Brain microvascular endothelial cell (primary cell): ENCODE measurements around the gene TECTA.
A peak's percentile ranks its signal among the peaks of the same experiment; 100 is the strongest.
"Not testable (repeated sequence)": the region's sequence is repeated elsewhere in the genome, so short reads cannot be mapped to it uniquely, and the experiment has no call there.

Source experiments
- DNase-seq: peaks from one replicate; pipeline ENCODE4 v3.0.0-alpha.2; 2020
- H3K27ac ChIP-seq: fragments of 250-450 bp; sonication (Bioruptor Pico); 2 replicates; pipeline ENCODE4 v1.5.1; 2020; ENCODE audit warnings: mild to moderate bottlenecking, moderate library complexity
- H3K27me3 ChIP-seq: fragments of 250-450 bp; sonication (Bioruptor Pico); replicated peaks from 2 replicates; pipeline ENCODE4 v1.5.1; 2020; ENCODE audit warnings: mild to moderate bottlenecking
- H3K36me3 ChIP-seq: fragments of 250-450 bp; sonication (Bioruptor Pico); replicated peaks from 2 replicates; pipeline ENCODE4 v1.5.1; 2020; ENCODE audit warnings: mild to moderate bottlenecking
- H3K4me3 ChIP-seq: 2 replicates; pipeline ENCODE4 v1.5.1; 2011; ENCODE audit warnings: low read depth, mild to moderate bottlenecking, control low read depth, low read length, moderate library complexity
- in situ Hi-C: cut with HindIII; loops from 2 replicates; pipeline ENCODE4 v1.10.0; 2017; ENCODE audit warnings: low sequenced_read_pairs, low pct_ligation_motif_present
- TF ChIP-seq, protein P1 (sequence below): IDR thresholded peaks from 2 replicates; pipeline ENCODE4 v1.5.1; 2011; ENCODE audit warnings: low read depth, mild to moderate bottlenecking, moderate library complexity, low read length, control low read depth, inconsistent platforms; ENCODE audit errors: missing control alignments

TECTA gene

GRCh38 chr11:121235057-121235456, 134.0 kb downstream of the TECTA start:
- in situ Hi-C loops = no loop called here
- TF ChIP-seq, protein P1, sequence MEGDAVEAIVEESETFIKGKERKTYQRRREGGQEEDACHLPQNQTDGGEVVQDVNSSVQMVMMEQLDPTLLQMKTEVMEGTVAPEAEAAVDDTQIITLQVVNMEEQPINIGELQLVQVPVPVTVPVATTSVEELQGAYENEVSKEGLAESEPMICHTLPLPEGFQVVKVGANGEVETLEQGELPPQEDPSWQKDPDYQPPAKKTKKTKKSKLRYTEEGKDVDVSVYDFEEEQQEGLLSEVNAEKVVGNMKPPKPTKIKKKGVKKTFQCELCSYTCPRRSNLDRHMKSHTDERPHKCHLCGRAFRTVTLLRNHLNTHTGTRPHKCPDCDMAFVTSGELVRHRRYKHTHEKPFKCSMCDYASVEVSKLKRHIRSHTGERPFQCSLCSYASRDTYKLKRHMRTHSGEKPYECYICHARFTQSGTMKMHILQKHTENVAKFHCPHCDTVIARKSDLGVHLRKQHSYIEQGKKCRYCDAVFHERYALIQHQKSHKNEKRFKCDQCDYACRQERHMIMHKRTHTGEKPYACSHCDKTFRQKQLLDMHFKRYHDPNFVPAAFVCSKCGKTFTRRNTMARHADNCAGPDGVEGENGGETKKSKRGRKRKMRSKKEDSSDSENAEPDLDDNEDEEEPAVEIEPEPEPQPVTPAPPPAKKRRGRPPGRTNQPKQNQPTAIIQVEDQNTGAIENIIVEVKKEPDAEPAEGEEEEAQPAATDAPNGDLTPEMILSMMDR = no peak
- Histone ChIP-seq H3K4me3 (no peak overlapping the region), H3K27ac (no peak overlapping the region), H3K27me3 (no peaks in the 10 kb centered on the region), H3K36me3 (no peaks in the 10 kb centered on the region)
- no peak for DNase-seq

DNA sequence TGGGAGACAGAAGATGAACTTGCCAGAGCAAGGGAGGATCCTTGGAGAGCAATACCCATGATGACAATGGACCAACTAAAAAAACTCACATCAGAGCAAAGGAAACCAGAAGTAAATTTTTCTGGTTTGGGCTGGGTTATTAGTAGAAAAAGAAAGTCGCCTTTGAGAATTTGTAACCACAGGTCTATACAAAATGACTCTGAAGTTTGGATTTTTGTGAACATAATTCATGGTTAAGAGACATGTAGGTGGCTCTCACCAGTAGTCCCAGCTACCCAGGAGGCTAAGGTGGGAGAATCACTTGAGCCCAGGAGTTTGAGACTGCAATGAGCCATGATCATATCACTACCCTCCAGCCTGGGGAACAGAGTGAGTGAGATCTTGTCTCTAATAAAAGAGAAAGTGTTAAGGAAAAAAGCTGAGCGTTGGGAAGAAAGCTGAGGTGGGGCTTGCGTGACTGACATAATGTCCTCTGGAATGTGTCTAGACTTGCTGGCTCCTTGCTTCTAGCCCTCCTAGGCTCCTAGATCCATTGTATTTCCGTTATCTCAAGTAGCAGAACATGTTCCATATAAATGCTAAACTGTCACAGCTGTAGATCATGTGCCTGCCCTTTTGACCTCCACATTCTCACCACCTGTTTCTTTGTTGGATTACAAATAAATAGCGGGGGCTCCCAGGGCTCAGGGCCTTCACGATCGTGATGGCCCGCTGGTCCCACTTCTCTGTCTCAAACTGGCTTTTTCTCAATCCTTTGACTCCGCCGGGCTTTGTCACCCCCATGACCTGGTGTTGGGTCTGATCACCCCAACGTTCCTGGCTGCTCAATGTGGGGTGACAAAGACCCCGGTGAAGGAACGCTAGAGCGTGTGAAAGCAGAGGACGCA, 135.3 kb downstream of the TECTA start:
- TF ChIP-seq, protein P1 = no peak
- H3K4me3 ChIP-seq = no peak overlapping the region
- H3K27me3 ChIP-seq = no peaks in the 10 kb centered on the region
- DNase-seq = peak; percentile 55
- H3K27ac ChIP-seq = peak overlapping the region; percentile 41
- no peaks in the 10 kb centered on the region for H3K36me3 ChIP-seq
- in situ Hi-C loops = no loop called here

- H3K4me3 ChIP-seq, in situ Hi-C loops, H3K27me3 ChIP-seq, H3K27ac ChIP-seq, DNase-seq, H3K36me3 ChIP-seq: not testable (repeated sequence)
Observed at GRCh38 chr11:121237247-121237646, 136.2 kb downstream of the TECTA start.

DNA sequence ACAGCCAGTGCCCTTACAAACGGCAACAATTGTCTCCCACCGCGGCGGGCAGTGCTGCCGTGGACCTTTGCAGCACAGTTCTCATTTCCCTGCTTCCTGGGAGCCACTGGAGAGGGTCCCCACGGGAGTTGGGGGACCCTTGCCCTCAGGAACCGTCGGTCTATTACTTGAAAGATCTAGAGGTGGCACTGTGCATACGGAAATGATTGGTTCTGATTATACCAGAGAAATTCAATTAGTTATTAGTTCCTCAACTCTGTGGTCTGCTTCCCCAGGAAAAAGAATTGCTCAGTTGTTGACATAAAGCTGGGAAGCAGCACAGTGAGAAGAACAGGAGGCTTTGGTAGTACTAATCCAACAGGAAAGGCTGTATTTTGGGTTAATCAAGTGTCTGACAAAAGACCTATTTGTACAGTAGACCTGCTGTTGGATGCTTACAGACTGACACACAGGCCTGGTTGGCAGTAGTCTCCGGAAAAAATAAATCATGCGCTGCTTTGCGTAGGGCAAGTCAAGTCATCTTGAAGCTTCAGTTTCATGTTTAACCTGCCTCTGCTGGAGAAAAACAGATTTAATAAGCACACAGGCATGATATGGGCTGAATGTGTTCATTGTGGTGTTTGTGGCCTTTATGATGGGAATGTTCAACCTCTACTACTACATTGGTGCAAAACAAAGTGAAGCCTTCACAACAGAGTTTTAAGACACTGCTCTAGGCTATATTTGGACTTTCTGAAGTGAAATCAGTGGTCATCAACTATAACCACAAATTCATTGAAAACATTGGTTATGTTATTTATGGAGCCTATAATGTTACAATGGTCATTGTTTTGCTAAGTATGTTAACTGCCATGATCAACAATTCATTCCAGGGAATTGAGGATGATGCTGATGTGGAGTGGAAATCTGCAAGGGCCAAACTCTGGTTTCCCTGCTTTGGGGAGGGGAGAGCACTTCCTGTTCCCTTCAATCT, 136.9 kb downstream of the TECTA start:
- Histone ChIP-seq H3K27me3 (no peaks in the 10 kb centered on the region), H3K4me3 (no peak overlapping the region), H3K27ac (no peak overlapping the region), H3K36me3 (no peaks in the 10 kb centered on the region)
- in situ Hi-C loops = no loop called here
- peak; percentile 20 for DNase-seq
- TF ChIP-seq, protein P1 = no peak

DNA sequence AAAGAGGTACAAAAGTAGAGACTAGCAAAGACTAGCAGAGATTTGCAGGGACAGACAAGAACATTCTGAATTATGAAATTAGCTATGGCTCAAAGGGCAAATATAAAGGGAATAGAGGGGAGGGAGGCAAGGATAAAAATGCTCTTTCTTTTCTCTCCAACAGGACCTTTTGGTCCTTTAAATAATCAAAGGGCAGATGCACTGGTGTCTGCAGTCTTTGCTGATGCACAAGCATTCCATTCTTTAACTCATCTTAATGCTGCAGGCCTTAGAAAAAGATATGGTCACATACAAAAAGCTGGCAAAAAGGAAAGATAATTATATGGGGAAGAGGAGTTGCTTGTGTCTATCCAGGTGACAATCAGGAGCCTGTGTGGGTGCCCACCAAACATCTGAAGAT, 137.9 kb downstream of the TECTA start:
- no peaks in the 10 kb centered on the region for H3K27me3 ChIP-seq
- in situ Hi-C loops = no loop called here
- TF ChIP-seq, protein P1 = no peak
- DNase-seq = no peak
- H3K4me3 ChIP-seq = no peak overlapping the region
- no peak overlapping the region for H3K27ac ChIP-seq
- H3K36me3 ChIP-seq = no peaks in the 10 kb centered on the region

- in situ Hi-C loops, H3K4me3 ChIP-seq, H3K27ac ChIP-seq: not testable (repeated sequence)
Observed at GRCh38 chr11:121240001-121240400, 139.0 kb downstream of the TECTA start.

More at GRCh38 chr11:121240001-121240400, 139.0 kb downstream of the TECTA start:
- not testable (repeated sequence) for DNase-seq, H3K36me3 ChIP-seq, H3K27me3 ChIP-seq
